Left hindlimb (tissue), 1 donor: ENCODE measurements around the gene PPM1L.

Experiments
- DNase-seq: peaks from one replicate; pipeline ENCODE4 v3.0.0-alpha.2; 2018

PPM1L gene

DNA sequence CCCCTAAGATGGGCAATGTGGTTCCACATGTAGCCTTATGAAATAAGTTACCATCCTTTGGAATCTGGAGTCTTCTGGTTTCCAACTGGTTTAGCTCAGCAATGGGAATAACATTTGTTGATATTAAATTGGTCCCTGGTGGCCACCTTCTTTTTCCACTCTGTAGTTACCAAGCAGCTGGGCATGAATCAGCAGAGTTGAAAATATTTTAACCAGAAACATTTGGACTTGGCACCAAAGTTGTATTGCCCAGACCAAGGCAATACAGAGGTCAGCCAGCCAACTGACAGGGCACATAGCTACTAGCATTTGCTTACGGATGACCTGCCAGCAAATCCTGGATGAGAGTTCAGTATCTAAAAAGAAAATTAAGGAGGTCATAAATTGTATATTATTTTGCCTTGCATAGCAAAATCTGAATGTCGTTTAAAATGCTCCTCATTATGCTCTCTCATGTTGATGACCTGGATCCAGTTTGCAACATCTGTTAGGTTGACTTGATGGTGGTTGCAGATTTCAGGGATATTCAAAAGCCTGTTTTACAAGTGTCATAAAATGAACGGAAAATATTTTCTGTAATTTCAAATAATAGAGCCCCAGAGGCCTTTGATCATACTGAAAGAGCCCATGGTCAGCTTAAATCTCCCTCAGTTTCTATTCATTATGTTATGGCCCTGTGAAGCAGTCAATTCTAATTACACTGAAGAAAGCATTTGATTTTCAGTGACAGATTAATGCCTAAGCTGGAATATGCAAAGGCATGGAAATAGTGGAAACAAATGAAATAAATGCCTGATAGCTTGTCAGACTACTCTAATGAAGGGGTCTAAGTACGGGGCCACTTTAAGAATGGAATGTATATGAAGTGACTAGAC is 54.6 kb downstream of the PPM1L start:
- peak; percentile 40 for DNase-seq

DNA sequence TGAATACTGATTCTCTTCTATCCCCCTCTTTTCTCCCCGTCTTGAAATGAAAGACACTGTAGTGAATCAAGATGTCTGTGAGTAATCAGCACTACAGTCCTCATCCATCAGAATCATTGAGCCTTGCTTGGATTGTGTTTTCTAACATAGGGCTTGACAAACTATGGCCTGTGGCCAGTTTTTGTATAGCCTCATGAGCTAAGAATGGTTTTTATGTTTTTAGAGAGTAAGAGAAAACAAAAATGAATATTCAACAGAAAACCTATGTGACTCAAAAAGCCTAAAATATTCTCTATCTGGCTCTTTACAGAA is 55.2 kb downstream of the PPM1L start:
- DNase-seq: no peak

DNA sequence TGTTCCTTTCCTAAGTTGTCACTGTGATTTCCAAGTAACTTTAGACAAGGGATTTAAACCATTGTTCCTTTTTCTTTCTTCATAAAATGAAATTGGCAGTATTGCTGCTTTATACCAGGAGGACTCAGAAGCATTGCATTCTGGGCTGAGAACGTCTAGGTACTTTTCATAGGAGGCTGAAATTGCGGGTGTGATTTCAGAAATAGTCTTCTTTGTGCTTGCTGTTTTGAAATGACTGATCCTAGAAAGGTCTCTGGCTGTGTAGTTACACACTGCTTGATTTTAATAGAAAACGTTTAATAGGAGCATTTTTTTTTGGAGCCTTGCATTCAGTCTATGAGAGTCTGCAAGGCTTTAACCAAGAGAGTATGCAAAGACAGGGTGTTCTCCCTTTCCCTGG is 56.3 kb downstream of the PPM1L start:
- DNase-seq: no peak

DNA sequence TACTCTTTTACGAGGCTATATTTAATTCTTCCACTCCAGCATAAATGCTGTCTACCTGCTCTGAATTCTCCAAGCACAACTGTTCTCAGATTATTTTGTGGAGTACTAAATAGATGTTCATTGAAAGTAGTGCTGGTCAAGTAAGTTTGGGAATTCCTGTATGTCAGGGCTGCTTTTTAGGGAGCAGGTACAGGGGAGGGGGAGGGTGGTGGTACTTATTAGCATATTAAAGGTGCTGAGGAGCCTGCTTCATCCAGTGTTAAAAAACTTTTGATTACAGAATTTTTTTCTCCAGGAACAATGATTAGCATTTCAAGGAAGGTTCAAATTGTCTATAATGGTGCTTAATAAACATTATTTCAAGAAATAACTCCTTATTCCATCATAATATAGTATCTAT is 59.2 kb downstream of the PPM1L start:
- DNase-seq: no peak

DNA sequence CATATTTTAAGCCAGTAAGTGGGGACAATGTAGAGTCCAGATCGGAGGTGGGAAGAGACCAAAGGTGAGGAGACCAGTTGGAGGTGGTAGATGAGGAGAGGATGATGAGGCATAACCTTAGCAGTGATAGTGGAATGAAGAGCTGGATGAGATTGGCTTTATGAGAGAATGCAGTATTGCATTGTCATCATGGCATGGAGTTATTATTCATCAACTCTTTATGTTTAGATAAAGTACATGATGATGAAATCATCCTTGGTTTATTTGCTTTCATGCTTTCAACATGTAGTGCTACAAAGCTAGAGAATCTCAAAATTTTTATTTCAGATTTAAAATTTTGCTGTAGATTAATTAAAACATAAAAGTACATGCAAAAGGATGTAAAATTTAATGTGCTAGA is 64.0 kb downstream of the PPM1L start:
- DNase-seq: no peak

DNA sequence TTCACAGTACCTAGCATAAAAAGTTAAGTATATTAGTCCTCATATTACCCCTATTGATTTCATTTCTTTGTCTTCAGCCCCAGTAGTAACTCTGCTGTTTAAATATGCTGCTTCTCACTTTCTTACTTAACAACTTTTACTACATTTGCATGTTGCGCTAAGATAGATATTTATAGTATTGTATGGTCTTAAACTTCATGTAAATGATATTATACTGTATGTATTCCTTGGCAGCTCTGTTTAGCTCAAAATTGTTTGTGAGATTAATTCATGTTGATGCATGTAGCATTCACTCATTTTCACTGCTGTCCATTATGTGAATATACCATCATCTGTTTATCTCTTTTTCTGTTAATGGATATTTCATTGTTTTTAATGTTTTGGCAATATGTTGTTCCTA is 64.4 kb downstream of the PPM1L start:
- no peak for DNase-seq

DNA sequence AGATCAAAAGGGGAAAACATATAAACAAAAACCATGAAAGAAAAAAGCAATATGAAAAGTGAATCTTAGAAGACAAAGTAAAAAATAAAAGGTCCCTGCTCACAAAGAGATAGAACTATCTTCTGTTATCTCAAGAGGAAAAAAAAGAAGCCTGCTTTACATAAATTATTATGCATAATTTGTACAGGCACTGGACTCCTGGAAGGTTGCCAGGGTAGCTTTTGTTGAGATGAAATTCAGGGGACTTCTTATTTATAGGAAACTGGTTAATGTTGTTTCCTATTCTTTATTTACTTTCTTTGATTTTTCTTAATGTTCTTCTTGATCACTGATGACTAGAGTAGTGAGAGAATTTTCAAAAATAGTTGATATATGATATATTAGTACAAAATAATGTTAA is 66.9 kb downstream of the PPM1L start:
- no peak for DNase-seq

DNA sequence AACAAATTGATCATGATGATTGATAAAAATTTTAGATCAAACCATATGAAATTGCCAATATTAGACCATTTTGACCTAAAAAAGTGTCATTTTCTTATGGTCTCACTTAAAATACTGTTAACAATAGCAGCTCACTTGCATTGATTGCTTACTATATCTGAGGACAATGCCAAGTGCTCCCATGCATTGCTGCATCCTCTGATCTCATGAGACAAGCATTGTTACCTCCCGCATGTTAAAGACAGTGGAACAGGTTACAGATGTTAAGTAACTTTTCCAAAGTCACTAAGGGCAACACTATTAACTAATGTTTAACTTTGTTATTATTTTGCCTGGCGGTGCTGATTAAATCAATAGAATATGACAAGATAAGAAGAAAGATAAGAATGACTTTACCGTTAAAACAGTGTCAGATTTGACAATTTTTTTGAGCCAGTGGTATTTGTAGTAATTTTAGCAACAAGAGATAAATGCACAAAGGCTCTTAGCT is 69.3 kb downstream of the PPM1L start:
- no peak for DNase-seq

DNA sequence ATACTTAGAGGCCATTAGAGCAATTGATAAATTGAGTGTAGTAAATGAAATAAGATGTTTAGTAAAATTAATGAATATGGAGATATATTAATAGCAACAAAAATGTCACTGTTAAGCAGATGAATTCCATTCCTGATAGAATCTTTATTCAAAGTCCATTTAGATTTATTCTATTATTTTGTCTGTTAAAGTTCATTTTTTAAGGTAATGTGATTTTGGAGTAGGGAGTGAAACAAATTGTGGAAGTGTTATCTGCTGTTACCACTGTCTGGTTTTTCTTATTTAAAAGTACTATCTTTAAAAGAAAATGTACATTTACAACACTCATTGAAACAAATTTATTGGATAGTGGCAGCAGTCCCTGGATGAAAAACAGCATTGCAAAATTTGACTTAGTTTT is 70.4 kb downstream of the PPM1L start:
- DNase-seq: no peak

DNA sequence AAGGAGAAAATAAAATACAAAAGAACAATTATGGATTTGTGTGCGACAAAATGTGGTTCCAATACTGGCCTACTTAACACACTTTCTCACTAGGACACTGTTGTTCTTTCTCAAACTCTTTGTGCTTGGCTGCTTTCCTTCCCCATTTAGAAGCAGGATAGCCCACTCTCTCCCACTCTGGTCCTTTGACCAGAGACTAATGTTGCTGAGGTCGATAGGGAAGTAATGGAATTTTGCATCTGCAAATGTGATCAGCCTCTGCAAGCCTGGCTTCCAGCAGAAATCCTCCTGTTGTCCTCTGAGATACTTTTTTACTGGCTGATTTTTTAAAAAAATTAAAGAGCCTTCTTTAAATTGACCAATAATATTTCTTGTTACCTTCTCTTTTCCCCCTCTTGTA is 71.0 kb downstream of the PPM1L start:
- DNase-seq: no peak

DNA sequence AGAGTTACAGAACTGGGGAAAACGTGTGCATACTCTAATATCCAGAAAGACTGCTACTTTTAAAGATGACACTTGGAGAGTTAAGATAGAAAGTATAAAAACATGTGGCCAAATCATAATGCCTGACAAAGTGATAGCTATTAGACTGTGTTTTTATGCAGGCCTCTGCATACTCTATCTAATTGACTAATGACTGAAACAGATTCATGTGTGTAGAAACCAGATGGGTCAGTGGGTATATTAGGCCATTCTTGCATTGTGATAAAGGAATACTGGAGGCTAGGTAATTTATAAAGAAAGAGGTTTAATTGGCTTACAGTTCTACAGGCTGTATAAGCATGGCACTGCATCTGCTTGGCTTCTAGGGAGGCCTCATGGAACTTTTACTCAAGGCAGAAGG is 71.5 kb downstream of the PPM1L start:
- DNase-seq: no peak

DNA sequence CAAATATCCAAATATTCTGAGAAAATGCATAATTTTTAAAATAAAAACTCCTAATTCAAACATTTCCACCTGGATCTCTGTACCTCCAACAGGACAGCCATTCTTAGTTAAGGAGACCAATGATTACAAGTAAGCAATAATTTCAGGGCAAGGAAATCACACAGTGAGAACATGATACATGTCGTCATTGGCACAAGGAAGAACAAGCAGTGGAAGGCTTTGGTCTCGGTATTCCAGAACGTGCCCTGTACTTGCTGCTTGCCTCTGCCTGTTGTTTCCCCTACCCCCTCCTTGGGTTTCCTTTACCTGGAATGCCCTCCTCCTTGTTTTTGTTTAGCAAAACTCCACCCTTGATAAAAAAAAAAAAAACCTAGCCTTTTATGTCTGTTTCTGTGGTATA is 72.8 kb downstream of the PPM1L start:
- DNase-seq: no peak

DNA sequence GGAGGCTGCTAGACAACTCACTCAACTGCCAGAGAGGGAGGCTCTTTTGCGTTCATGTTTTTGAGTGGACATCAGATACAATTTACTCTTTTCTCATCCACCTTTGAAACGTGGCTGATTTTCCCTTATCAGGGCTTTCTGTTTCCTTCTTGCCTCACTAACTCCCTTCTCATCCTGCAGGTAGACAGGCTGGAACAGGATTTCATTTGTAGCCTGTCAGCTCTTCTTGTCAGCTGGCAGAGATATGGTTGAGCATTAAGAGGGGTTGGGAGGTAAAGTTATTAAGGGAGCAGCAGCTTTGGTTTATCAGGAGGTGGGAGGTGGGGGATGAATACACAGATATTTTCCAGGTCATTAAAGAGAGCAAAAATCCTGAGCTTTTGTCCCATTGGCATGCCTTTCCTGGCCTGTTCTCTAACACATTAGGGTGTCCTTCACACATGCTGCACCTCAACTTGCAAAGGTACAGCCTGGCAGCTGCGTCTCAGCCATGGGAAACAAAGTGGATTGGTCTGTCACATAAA is 73.5 kb downstream of the PPM1L start:
- DNase-seq: no peak

DNA sequence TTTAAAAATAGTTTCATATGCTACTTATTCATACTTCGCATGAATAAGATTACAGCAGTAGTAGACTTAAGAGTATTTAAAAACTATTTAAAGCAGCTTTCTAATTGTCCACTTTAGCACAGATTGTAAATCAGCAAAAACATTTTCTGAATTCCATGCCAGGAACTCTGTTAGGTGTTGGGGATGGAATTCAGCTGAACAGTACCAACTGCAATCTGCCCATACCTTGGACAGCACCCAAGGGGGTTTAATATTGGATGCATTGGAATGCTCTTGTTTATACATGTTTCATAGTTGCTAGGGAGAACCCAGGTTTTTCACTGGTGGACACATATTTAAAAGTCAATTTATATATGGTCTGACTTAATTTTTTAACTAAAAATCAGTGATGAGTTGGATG is 74.8 kb downstream of the PPM1L start:
- DNase-seq: no peak

DNA sequence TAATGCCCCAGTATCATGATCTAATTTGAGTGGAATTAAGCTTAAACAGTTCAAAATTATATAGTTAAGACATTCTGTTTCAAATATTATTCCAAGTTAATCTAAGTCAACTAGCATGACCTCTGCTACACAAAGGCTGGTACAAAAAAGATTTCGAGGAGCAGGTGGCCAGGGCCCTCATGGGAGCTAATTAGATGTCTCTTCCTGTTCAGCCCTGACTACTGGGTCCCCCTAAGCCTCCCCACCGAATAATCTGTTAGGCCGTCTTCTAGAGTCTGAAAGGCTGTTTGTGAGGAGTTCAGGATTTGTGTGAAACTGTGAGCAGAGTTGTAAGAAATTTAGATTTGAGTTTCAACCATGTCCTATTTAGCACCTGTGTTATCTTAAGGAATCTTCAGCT is 75.4 kb downstream of the PPM1L start:
- DNase-seq: no peak

DNA sequence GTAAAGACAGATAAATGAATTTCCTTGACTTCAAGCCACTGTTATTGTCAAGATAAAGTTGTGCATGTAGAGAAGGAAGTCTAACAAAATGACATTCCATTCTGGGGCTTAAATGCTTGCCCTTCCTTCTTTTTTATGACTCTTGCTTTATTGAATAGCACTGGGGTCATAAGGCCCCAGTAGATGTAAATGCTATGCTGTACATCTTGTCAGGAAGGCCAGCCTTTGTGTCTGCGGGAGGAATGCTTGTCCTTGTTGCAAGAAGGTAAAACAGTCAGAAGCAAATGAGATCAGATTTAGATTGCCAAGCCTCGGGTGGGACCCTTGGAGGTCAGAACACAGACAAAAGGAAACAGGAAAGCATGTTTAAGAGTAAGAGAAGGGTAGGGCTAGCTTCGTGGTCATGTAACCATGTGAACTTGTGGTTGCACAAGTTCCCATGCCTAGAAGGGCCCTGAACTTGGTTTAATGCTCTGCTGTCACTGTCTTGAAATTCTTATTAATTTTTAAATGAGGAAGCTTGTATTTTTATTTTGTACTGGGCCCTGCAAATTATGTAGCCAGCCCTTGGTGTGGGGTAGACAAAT is 81.5 kb downstream of the PPM1L start:
- no peak for DNase-seq

DNA sequence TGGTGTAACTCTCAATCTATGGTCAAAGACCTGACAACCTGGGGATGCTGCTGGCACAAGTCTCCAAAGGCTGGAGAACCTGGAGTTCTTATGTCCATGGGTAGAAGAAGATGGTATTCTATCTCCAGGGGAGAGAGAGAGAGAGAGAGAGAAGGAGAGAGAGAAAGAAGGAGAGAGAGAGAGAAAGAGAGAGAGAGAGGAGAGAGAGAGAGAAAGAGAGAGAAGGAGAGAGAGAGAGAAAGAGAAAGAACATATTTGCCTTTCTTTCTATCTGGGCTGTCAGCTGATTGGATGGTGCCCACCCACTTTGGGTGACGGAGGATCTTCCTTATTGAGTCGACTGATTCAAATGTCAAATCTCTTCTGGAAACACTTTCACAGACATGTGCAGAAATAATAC is 84.6 kb downstream of the PPM1L start:
- DNase-seq: no peak

DNA sequence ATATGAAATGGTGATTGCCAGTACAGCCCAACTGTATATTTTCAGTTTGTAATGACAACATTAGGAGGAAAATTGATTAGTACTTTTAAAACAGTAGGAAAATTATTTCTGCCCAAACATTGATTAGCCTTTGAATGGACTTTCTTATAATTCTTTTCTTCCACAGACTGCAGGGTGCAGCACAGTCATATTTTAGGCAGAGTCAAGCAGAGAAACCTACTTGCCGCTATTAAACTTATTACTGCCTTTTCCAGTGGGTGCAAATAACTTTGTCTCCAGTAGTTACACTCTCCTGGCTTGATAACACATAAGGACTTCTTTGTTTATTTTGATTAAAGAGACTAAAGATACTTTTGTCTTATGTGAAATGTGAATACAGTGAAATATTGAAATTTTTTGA is 85.4 kb downstream of the PPM1L start:
- no peak for DNase-seq

DNA sequence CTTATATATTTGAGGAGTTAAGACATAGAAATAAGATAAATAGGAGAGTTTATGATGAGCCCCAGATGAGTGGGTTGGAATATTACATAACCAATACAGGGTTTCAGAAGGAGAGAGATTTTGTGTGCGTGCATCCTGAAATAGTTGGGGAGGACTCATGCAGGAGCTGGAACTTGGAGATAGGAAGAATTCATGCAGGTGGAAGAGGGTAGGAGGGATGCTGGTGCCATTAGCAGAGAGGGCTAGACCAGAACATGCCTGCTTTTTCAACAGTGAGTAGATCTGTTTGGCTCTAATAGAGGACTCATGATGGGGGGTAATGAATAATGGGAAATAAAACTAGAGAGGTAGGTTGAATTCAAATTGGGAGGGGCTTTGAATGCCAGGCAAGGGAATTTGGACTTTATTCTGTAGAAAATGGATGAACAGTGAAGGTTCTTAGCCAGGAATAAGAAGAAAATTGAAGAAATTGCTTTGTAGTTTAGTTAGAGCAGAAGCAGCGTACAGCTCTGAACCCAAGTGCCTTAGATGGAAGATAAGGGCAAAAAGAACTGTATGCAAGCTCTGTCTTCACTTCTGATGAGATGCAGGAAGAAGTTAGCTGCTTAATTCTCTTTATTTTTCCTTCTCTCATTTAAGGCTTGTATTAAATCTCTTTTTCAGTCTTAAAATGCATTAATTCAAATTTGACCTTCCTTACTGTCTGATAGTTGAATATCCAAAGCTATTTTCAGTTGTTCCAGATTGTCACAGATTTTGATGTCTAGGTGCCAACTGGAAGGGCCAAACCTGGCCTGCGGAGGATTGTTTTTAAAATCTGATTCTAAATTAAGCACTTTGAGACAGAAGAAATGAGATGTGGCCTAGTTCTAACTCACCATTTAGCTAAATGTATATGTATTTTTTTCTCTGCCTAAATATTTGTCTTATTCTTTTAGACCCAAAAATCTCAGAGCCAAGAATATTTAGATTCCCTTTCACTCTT is 86.3 kb downstream of the PPM1L start:
- no peak for DNase-seq

DNA sequence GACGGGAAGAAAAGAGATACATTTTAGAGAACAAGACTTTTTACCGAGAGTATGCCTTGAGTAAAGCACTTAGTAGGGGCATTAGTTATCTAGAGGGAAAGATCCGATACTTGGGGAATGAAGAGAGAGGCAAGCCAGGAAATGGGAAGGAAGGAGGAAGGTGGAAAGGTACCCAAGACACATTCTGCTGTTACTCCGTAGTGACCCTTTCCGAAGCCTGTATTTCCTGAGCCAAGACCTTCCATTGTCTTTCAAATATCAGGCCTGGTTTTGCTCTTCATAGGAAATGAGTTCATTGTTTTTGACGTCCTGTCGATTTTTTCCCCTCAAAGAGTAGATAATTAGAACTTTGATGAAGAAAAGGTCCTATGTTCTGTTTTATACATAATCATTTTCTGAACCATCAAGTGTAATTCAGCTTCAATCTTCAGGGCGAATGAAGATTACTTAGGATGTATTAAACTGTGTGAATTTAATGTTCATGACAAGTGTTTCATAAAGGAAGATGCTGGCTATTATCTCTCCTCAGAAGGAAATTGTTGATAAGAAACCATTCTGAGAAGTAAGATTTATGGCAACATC is 95.7 kb downstream of the PPM1L start:
- DNase-seq: no peak

DNA sequence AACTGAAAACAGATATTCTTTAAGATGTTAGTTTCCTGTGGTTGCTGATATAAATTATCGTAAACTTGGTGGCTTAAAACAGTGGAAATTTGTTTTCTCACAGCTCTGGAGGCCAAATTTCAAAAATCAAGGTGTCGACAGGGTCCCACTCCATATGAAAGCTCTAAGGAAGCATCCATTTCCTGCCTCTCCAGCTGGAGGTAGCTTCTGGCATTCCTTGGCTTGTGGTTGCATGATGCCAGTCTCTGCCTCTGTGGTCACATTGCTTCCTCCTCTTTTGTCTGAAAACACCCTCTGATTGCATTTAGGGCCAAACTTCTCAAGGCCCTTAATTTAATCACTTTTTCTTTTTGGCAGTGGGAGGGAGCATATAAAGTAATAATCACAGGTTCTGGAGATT is 96.8 kb downstream of the PPM1L start:
- DNase-seq: no peak

DNA sequence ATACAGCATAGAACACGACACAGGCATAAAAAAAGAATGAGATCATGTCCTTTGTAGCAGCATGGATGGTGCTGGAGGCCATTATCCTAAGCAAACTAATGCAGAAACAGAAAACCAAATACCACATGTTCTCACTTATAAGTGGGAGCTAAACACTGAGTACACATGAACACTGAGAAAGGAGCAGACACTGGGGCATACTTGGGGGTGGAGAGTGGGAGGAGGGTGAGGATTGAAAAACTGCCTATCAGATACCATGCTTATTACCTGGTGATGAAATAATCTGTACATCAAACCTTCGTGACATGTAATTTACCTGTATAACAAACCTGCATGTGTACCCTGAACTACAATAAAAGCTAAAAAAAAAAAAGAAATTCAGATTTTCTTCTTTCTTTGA is 100.4 kb downstream of the PPM1L start:
- DNase-seq: no peak
